HepG2 (cell line): ENCODE results near the gene CHMP2B.

Source experiments
- CTCF ChIP-seq: sonication (generic); formaldehyde crosslinking; IDR thresholded peaks from 2 replicates; pipeline ENCODE4 v1.5.0; 2020; ENCODE audit warnings: mild to moderate bottlenecking, missing genetic modification reagents, moderate library complexity
- FOXA1 ChIP-seq, 2 experiments: fragments of 450-650 bp in 1 of 2; sonication (generic) in 1 of 2; formaldehyde crosslinking in 1 of 2; IDR thresholded peaks; 2 replicates each; pipeline versions ENCODE4 v1.4.0 to v1.6.1; 2016 to 2020; ENCODE audit warnings: missing genetic modification reagents in 1 of 2
- KLF9 ChIP-seq: IDR thresholded peaks from 2 replicates; pipeline ENCODE4 v1.6.1; 2016; ENCODE audit warnings: low read depth
- NPAS2 ChIP-seq: sonication (generic); formaldehyde crosslinking; IDR thresholded peaks from 2 replicates; pipeline ENCODE4 v1.8.0; 2022; ENCODE audit warnings: mild to moderate bottlenecking, missing genetic modification reagents, borderline replicate concordance
- PHB2 ChIP-seq: fragments of 450-650 bp; IDR thresholded peaks from 2 replicates; pipeline ENCODE4 v1.6.1; 2018; ENCODE audit not compliant: partially characterized antibody
- TGIF2 ChIP-seq: IDR thresholded peaks from 2 replicates; pipeline ENCODE4 v1.6.1; 2016; ENCODE audit warnings: control low read depth, missing compliant biosample characterization
- USF2 ChIP-seq, 2 experiments: sonication (generic) in 1 of 2; formaldehyde crosslinking in 1 of 2; IDR thresholded peaks; 2 replicates each; pipeline versions ENCODE4 v1.5.1 to v1.6.1; 2011 to 2020; ENCODE audit warnings: borderline replicate concordance in 1 of 2, low read depth in 1 of 2, low read length in 1 of 2, mild to moderate bottlenecking in 1 of 2, missing genetic modification reagents in 1 of 2, moderate library complexity in 1 of 2
- ZBTB33 ChIP-seq: sonication (generic); formaldehyde crosslinking; IDR thresholded peaks from 2 replicates; pipeline ENCODE4 v1.4.0; 2020; ENCODE audit warnings: missing genetic modification reagents
- ZNF225 ChIP-seq: sonication (generic); formaldehyde crosslinking; IDR thresholded peaks from 2 replicates; pipeline ENCODE4 v1.4.0; 2020; ENCODE audit warnings: mild to moderate bottlenecking, missing genetic modification reagents

- TF ChIP-seq PHB2 = no peak
- TF ChIP-seq FOXA1 (IDR thresholded peaks at IDR 0.05) = no peak
- no peak for TF ChIP-seq FOXA1 (CRISPR knock-in tag; IDR thresholded peaks at IDR 0.05)
- TF ChIP-seq NPAS2 (CRISPR knock-in tag) = no peak
- TF ChIP-seq ZNF225 (CRISPR knock-in tag) = no peak
- TF ChIP-seq KLF9 = no peak
- no peak for TF ChIP-seq ZBTB33 (CRISPR knock-in tag)
- no peak for TF ChIP-seq CTCF (CRISPR knock-in tag)
- TF ChIP-seq USF2 (IDR thresholded peaks at IDR 0.05; ENCODE audit: low read depth, low read length) = no peak
- TF ChIP-seq USF2 (CRISPR knock-in tag; IDR thresholded peaks at IDR 0.05; ENCODE audit: borderline replicate concordance) = no peak
- no peak for TF ChIP-seq TGIF2 (CRISPR knock-in tag)
Measured at GRCh38 chr3:87229113-87229512, 2.0 kb downstream of the CHMP2B start.
